HEK293 (cell line): ENCODE data around the gene EGFR.

Source experiments
- ZNF10 ChIP-seq: fragments of 450-650 bp; formaldehyde crosslinking; IDR thresholded peaks from 2 replicates; pipeline ENCODE4 v1.5.1; 2017; ENCODE audit warnings: missing biosample characterization, missing genetic modification characterization
- ZNF274 ChIP-seq, 2 experiments: fragments of 200-500 bp in 1 of 2; fragments of 450-650 bp in 1 of 2; sonication (Bioruptor generic) in 1 of 2; formaldehyde crosslinking in 1 of 2; IDR thresholded peaks; 2 replicates each; pipeline versions ENCODE4 v1.5.1 to v1.6.1; 2014 to 2016; ENCODE audit warnings: borderline replicate concordance in 1 of 2, inconsistent platforms in 1 of 2, low read length in 1 of 2, missing biosample characterization in 1 of 2, missing genetic modification characterization in 1 of 2
- ZNF302 ChIP-seq: fragments of 450-650 bp; formaldehyde crosslinking; IDR thresholded peaks from 2 replicates; pipeline ENCODE4 v1.5.1; 2016; ENCODE audit warnings: missing biosample characterization, missing genetic modification characterization, low read depth
- ZNF548 ChIP-seq: fragments of 450-650 bp; formaldehyde crosslinking; IDR thresholded peaks from 2 replicates; pipeline ENCODE4 v1.5.1; 2016; ENCODE audit warnings: missing biosample characterization, missing genetic modification characterization
- ZNF600 ChIP-seq: fragments of 450-650 bp; formaldehyde crosslinking; IDR thresholded peaks from 2 replicates; pipeline ENCODE4 v1.5.1; 2016; ENCODE audit warnings: missing biosample characterization, missing genetic modification characterization
- ZNF785 ChIP-seq: fragments of 450-650 bp; formaldehyde crosslinking; IDR thresholded peaks from 2 replicates; pipeline ENCODE4 v1.5.1; 2016; ENCODE audit warnings: missing biosample characterization, missing genetic modification characterization
- TF ChIP-seq, protein P1 (sequence below): fragments of 450-650 bp; formaldehyde crosslinking; IDR thresholded peaks from 2 replicates; pipeline ENCODE4 v1.5.1; 2016; ENCODE audit warnings: missing biosample characterization, missing genetic modification characterization
- TF ChIP-seq, protein P2 (sequence below): fragments of 450-650 bp; formaldehyde crosslinking; IDR thresholded peaks from 2 replicates; pipeline ENCODE4 v1.5.1; 2016; ENCODE audit warnings: missing biosample characterization, missing genetic modification characterization, low read depth
- TF ChIP-seq, protein P3 (sequence below): fragments of 450-650 bp; formaldehyde crosslinking; IDR thresholded peaks from 2 replicates; pipeline ENCODE4 v1.5.1; 2016; ENCODE audit warnings: missing biosample characterization, missing genetic modification characterization, low read depth
- TF ChIP-seq, protein P4 (sequence below): fragments of 450-650 bp; formaldehyde crosslinking; IDR thresholded peaks from 2 replicates; pipeline ENCODE4 v1.5.1; 2016; ENCODE audit warnings: missing biosample characterization, missing genetic modification characterization
- TF ChIP-seq, protein P5 (sequence below): fragments of 450-650 bp; formaldehyde crosslinking; IDR thresholded peaks from 2 replicates; pipeline ENCODE4 v1.5.1; 2016; ENCODE audit warnings: missing biosample characterization, missing genetic modification characterization

DNA sequence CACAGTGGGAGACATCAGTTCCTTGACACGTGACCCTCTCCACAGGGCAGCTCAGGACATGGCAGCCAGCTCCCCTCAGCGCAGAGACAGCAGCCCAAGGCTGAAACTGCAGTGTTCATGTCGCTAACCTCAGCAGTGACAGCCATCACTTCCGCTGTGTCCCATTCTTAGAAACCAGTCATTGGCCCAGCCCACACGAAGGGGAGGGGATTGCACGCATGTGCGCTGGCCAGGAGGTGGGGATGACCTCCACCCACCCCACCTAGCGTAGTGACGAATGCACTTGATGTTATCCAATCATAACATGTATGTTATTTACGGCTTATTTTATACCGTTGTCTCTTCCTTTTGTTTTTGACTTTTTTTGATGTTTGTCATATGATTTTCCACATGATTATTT, 36.9 kb upstream of the EGFR start:
- TF ChIP-seq, protein P1, sequence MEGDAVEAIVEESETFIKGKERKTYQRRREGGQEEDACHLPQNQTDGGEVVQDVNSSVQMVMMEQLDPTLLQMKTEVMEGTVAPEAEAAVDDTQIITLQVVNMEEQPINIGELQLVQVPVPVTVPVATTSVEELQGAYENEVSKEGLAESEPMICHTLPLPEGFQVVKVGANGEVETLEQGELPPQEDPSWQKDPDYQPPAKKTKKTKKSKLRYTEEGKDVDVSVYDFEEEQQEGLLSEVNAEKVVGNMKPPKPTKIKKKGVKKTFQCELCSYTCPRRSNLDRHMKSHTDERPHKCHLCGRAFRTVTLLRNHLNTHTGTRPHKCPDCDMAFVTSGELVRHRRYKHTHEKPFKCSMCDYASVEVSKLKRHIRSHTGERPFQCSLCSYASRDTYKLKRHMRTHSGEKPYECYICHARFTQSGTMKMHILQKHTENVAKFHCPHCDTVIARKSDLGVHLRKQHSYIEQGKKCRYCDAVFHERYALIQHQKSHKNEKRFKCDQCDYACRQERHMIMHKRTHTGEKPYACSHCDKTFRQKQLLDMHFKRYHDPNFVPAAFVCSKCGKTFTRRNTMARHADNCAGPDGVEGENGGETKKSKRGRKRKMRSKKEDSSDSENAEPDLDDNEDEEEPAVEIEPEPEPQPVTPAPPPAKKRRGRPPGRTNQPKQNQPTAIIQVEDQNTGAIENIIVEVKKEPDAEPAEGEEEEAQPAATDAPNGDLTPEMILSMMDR (tag by site-specific recombination) = no peak
- TF ChIP-seq ZNF548 (tag by site-specific recombination) (no peak), ZNF785 (tag by site-specific recombination) (no peak), ZNF302 (tag by site-specific recombination) (no peak), ZNF274 (IDR thresholded peaks at IDR 0.05; ENCODE audit: low read length) (no peak), ZNF274 (tag by site-specific recombination; IDR thresholded peaks at IDR 0.05; ENCODE audit: borderline replicate concordance) (no peak), ZNF600 (no peak), ZNF10 (tag by site-specific recombination) (no peak)
- TF ChIP-seq, protein P2, sequence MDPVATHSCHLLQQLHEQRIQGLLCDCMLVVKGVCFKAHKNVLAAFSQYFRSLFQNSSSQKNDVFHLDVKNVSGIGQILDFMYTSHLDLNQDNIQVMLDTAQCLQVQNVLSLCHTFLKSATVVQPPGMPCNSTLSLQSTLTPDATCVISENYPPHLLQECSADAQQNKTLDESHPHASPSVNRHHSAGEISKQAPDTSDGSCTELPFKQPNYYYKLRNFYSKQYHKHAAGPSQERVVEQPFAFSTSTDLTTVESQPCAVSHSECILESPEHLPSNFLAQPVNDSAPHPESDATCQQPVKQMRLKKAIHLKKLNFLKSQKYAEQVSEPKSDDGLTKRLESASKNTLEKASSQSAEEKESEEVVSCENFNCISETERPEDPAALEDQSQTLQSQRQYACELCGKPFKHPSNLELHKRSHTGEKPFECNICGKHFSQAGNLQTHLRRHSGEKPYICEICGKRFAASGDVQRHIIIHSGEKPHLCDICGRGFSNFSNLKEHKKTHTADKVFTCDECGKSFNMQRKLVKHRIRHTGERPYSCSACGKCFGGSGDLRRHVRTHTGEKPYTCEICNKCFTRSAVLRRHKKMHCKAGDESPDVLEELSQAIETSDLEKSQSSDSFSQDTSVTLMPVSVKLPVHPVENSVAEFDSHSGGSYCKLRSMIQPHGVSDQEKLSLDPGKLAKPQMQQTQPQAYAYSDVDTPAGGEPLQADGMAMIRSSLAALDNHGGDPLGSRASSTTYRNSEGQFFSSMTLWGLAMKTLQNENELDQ = no peak
- TF ChIP-seq, protein P3, sequence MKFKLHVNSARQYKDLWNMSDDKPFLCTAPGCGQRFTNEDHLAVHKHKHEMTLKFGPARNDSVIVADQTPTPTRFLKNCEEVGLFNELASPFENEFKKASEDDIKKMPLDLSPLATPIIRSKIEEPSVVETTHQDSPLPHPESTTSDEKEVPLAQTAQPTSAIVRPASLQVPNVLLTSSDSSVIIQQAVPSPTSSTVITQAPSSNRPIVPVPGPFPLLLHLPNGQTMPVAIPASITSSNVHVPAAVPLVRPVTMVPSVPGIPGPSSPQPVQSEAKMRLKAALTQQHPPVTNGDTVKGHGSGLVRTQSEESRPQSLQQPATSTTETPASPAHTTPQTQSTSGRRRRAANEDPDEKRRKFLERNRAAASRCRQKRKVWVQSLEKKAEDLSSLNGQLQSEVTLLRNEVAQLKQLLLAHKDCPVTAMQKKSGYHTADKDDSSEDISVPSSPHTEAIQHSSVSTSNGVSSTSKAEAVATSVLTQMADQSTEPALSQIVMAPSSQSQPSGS = no peak
- TF ChIP-seq, protein P4, sequence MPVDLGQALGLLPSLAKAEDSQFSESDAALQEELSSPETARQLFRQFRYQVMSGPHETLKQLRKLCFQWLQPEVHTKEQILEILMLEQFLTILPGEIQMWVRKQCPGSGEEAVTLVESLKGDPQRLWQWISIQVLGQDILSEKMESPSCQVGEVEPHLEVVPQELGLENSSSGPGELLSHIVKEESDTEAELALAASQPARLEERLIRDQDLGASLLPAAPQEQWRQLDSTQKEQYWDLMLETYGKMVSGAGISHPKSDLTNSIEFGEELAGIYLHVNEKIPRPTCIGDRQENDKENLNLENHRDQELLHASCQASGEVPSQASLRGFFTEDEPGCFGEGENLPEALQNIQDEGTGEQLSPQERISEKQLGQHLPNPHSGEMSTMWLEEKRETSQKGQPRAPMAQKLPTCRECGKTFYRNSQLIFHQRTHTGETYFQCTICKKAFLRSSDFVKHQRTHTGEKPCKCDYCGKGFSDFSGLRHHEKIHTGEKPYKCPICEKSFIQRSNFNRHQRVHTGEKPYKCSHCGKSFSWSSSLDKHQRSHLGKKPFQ = no peak
- TF ChIP-seq, protein P5, sequence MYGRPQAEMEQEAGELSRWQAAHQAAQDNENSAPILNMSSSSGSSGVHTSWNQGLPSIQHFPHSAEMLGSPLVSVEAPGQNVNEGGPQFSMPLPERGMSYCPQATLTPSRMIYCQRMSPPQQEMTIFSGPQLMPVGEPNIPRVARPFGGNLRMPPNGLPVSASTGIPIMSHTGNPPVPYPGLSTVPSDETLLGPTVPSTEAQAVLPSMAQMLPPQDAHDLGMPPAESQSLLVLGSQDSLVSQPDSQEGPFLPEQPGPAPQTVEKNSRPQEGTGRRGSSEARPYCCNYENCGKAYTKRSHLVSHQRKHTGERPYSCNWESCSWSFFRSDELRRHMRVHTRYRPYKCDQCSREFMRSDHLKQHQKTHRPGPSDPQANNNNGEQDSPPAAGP (tag by site-specific recombination) = no peak
